Stimulated activated CD8-positive, alpha-beta memory T cell treated with anti-CD3 and anti-CD28 coated beads, Interleukin-4, amount 100 ng/mL, for 4 hours (primary cell): ENCODE results near the gene ZC3H8.
A peak's percentile ranks its signal among the peaks of the same experiment; 100 is the strongest.
"Not testable (repeated sequence)": the region's sequence is repeated elsewhere in the genome, so short reads cannot be mapped to it uniquely, and the experiment has no call there.

ENCODE experiments used
- DNase-seq, 2 donors: peaks; one replicate each; pipeline ENCODE4 v3.0.0-alpha.2; 2020; ENCODE audit warnings: low read depth in 2 of 2, low spot score in 1 of 2

ZC3H8 gene

DNA sequence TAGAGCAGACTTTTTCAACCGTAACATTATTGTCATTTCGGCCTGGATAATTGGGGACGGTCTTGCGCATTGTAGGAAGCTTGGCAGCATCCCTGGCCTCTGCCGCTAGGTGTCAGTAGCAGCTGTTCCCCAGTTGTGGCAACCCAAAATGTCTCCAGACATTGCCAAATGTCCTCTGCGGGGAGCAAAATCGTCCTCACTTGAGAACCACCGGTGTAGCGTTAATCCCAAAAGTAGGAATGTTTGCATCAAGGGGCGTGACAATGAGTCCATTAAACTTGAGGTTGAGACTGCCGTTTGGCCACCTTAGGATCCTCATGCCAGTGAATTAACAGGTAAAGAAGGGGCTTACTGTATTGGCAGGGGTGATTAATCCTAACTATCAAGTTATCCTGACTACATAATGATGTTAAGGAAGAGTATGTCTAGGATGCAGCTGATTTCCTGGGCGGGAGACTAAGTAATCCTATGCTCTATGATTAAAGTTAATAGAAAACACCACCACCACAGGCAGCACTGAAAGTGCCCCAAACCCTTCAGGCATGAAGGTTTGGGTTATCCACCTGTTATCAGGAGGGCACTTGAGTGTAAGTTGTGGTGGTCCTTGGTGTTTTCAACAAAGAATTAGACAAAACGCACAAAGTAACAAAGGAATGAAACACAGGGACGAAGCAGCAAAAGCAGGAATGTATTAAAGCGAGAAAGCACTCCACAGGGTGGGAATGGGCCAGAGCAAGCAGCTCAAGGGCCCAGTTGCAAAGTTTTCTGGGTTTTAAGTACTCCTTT is 4.9 kb upstream of the ZC3H8 start:
- peak; percentile 69 to 81 for DNase-seq

DNA sequence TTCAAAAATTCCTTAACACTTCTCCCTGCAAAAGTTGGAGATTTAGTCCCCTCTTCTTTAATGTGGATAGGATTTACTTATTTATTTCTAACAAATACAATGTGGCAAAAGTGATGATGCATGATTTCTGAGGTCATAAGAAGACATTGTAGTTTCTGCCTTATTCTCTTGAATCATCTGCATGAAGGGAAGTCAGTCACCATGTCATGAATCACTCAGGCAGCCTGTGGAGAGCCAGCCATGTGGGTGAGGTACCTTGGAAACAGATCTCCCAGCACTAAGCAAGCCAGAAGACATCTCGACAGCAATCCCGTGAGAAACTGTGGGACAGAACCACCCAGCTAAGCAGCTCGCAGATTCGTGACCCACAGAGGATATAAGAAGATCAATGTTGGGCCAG is 2.7 kb upstream of the ZC3H8 start:
- no peak for DNase-seq

DNA sequence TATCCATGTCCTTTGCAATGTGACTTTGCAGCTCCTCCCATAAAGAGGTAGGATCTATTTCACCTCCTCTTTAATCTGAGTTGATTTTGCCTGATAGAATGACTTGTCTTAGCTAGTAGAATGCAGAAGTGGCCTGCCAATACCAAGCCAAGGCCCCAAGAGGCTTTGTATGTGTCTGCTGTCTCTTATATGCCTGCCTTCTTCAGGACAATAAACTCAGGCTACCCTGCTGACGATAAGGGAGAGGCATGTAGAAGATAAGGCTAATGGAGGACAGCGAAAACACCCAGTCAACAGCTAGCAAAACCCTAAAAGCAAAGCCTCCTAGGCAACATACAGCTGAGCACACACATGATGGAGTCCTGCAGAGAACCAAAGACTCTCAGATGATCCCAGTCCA is 1.8 kb upstream of the ZC3H8 start:
- DNase-seq = no peak

DNA sequence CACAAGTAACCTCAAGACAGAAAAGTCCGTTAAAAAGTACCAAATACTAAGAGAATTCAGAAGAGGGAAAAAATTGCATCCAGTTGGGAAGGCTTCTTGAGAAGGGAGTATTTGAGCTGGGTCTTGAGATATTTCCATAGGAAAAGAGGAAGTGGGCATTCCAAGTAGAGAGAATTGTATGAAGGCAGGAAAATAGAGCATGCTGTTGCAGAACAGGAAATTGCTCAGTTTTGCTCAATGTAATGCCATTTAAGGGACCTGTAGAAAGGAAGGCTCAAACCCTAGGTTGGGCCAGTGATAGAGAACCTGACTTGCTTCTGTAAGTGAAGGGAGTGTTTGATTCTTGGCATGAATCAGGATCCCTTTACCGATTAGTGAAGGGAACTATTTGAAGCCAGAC is 1.0 kb upstream of the ZC3H8 start:
- no peak for DNase-seq

DNA sequence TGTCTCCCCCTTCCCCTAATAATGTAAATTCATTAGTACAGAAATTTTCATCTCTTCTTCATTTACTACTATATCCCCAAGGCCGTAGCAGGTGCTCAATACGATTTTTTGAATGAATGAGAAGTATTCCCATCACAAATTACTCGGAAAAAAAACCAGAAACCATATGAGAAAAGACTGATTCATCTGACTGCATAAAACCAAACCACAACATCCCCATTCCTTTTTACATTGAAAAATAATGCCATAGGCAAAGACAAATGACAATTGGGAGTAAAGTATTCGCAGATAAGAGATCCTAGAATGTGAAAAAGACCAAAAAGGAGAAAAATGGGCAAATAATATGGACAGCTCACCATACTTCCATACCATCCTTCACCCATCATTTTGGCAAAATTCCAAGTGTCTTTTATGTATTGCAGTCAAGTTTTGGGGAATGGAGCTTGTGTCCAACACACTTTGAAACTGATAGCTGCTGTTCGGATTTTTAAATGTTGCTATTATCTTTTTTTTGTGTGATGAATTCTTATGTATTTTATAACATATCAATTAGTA is 1.5 kb downstream of the ZC3H8 start:
- no peak for DNase-seq

DNA sequence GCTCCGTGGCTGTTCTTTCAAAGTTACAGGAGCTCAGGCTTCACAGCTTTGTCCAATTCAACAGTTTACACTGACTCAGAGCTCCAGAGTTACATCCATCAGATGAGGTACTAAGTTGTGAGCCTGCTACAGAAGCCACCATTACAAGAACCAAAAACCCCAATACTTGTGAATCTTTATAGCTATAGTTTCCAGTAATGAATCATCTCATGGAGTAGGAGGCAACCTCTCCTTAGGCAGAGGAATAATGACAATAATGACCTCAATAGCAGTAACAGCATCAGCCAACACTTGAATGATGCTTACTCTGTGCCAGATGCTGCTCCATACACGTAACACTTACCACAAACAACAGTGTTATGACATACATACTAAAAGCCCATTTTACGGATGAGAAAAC is 3.6 kb downstream of the ZC3H8 start:
- DNase-seq = no peak

DNA sequence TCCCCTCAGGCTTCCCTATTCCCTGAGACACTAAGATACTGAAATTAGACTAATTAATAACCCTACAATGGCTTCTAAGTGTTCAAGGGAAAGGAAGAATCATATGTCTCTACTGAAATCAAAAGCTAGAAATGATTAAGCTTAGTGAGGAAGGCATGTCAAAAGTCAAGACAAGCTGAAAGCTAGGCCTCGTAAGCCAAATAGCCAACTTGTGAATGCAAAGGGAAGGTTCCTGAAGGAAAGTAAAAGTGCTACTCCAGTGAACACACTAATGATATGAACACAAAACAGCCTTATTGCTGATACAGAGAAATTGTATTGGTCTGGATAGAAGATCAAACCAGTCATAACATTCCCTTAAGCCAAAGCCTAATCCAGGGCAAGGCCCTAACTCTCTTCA is 10.0 kb downstream of the ZC3H8 start:
- no peak for DNase-seq

DNA sequence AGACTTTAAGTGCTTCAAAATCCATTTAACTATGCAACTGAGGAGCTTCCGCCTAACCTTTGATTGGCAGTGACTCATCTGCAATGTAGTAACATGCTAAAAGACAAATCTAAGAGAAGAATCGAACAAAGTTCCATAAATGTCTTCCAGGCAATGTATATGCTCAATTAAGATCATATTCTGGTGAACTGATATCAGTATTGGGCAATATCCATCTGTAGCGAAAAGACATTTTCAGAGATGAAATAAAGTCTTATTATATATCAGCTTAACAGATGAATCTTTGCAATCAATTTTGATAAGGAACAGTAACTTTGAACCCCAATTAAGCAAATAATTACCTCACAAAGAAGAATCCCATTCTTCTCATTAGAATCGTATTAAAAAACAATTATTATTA is 11.6 kb downstream of the ZC3H8 start:
- DNase-seq = no peak

DNA sequence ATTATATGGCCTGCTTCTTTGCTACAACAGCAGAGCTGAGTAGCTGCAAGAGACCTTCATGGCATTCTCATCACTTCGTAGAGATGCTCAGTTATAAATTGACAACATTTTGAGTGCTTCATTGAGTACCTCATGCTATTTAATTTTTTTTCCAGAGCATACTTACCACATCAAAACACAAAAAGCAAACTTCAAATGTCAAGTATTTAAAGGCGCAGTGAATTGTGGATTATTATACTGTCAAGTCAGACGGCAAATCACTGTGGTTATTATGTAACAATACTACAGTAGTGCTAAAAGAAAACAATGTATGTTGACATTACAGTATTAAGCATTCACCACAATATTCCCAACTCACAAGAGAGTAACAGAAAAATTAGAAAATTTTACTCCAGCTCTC is 12.5 kb downstream of the ZC3H8 start:
- no peak for DNase-seq

DNA sequence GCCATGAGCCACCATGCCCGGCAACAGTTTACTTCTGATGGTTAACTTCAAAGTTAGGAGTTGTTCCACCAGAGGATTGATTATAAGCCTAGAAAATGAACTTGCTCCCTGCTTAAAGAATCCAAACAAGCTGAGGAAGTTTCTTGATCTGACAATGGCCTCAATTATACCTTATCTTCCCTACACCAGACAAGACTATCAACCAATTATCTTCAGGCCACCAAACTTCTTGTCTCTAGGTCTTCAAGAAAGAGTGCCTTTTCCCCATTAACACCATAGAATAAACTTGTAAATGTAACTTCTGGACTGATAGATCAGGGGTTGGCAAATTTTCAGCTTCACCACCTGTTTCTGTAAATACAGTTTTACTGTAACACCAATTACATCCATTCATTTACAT is 15.0 kb downstream of the ZC3H8 start:
- DNase-seq = no peak

DNA sequence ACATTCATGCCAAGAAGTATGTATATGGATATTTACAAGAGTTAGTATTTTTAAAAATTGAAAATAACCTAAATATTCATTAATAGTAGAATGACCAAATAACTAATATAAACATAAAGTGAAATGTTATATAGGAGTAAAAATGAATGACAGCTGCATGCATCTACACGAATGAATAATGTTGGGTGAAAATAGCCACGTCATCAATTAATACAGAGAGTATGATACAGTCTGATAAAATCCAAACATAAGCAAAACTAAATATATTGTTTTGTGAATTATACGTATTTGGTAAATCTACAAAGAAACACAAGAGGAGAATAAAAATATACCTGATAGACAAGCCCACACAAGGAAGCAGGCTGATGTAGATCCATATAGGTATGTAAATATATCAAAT is 24.5 kb downstream of the ZC3H8 start:
- no peak for DNase-seq

DNA sequence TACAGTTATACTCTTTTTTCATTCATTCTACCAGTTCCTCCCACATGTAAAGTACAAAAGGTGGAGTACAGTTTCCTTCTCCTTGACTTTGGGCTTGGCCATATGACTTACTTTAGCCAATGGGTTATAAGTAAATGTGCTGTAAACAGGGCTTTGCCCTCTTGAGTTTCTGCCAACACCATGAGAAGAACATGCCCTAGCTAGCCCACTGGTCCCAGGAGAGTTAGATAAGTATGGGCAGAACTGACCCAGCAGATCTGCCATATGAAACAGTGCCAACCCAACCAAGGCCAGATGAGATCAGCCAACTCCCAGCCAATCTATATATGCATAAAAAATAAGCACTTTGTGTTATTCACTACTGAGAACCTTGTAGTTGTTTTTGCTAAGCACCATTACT is 25.5 kb downstream of the ZC3H8 start:
- DNase-seq = no peak

DNA sequence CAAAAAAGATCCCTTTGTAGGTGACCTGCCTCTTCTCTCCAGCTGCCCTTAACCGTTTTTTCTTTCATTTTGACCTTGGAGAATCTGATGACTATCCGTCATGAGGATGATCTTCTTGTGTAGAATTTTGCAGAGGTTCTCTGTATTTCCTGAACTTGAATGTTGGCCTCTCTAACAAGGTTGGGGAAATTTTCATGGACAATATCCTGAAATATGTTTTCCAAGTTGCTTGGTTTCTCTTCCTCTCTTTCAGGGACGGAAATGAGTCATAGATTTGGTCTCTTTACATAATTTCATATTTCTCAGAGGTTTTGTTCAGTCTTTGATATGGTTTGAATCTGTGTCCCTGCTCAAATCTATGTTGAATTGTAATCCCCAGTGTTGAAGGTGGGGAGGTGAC is 34.0 kb downstream of the ZC3H8 start:
- no peak for DNase-seq

DNA sequence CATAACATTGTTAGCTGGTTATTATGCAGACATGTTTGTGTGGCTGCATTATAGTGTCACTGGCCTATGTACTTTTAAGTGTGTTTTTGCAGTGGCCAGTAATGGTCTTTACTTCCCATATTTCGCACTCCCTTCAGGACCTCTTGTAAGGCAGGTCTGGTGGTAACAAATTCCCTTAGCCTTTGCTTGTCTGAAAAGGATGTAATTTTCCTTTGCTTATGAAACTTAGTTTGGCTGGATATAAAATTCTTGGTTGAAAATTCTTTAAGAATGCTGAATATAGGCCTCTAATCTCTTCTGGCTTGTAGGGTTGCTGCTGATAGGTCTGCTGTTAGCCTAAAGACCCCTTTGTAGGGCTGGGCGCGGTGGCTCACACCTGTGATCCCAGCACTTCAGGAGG is 34.7 kb downstream of the ZC3H8 start:
- DNase-seq = no peak

DNA sequence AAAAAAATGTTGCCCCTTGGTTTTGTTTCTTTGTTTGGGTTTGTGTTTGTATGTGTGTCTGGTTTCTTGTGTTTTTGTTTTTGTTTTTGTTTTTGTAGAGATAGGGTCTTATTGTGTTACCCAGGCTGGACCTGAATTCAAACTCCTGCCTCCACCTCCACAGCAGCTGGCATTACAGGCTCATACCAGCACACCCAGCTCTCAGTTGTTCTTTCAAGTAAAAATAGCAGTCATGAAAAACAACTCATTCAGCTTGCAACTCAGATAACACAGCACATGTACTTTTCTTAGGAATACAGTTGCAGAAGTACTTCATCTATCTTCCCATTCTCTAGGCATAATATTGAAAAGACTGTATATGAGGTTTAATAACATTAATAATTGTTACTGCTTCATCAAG is 37.0 kb downstream of the ZC3H8 start:
- DNase-seq = no peak

DNA sequence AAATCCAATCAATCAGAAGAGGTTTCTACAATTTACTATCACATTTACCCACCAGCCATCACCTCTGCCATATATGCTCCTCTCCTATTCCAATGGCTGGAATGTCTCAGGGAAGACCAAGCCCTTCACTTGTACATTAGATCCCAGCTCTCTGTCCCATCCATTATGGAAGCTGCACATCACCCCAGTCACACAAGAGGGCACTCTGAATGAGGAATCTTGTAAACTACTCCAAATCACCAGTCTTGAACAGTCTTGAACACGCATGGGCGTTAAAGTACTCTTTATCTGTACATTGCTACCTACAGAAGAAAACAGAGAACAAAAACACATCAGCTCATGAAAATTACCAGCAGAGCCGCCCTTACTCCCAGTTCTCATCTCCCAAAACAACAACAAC is 38.7 kb downstream of the ZC3H8 start:
- no peak for DNase-seq

DNA sequence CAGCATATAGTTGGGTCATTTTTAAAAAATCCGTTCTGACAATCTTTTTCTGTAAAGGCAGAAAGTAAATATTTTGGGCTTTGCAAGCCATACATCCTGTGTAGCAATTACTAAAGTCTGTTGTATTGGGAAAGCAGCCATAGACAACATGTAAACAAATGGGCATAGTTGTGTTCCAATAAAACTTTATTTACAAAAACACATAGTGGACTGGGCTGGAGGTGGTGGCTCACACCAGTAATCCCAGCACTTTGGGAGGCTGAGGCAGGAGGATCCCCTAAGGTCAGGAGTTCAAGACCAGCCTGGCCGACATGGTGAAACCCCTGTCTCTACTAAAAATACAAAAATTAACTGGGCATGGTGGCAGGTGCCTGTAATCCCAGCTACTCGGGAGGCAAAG is 46.9 kb downstream of the ZC3H8 start:
- DNase-seq = not testable (repeated sequence)

DNA sequence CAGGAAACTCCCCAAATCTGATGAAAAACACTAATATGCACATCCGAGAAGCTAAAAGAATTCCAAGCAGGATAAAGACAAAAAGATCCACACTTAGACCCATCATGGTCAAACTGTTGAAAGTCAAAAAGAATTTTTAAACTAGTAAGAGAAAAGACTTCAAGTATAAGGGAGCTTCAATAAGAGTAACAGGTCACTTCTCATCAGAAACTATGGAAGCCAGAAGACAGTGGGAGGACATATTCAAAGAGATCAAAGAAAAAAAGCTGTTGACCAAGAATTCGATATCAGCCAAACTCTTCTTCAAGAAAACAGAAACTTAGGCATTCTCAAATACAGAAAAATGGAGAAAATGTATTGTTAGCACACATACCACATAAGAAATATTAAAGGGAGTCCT is 50.4 kb downstream of the ZC3H8 start:
- no peak for DNase-seq

DNA sequence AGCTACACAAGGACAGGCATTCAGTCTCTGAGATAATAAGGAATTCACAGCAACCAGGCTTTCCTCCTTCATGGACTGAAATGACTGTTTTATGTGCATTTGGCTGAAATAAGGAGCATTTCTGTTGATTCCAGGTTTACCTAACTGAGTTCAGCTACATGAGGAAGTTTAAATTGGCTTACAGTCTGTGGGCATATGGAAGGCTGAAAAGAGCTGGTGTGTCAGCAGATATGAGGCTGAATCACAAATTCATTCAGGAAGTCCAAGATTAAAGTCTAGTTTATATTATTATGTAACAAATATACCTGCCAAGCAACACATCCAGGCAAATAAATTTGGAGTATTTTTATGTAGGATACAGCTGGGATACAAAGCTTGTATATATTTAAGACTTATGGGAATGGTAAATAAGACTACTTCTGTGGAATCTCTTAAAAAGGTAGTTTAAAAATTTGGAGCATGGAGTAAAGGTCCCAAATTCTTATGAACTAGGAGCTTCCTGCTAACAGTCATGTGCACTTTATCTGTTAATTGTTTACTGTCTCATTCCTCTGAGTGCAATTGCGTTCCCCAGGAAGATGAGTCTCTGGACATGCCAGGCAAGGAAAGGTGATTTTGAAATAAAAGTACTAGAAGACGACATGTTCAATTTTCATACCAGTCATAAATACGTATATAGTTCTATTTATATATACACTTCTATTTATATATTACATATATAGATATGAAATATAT is 53.0 kb downstream of the ZC3H8 start:
- no peak for DNase-seq

DNA sequence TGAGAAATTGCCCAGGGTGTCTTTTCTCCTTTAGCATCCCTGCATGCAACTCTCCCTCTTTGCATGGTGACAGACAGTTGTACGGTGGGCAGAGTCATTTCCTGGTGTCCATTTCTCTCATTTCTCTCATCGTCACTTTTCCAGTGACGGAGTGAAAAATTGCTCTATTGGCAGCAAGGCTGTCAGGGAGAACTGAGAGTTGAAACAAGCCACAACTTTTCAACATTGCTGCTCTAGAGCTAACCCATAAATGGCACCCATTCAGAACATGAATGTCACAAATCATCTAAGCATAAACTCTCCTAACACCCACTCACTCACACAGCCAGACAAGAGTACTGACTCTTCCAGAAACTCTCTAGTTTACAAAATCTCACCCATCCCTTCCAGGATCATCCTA is 55.7 kb downstream of the ZC3H8 start:
- no peak for DNase-seq

DNA sequence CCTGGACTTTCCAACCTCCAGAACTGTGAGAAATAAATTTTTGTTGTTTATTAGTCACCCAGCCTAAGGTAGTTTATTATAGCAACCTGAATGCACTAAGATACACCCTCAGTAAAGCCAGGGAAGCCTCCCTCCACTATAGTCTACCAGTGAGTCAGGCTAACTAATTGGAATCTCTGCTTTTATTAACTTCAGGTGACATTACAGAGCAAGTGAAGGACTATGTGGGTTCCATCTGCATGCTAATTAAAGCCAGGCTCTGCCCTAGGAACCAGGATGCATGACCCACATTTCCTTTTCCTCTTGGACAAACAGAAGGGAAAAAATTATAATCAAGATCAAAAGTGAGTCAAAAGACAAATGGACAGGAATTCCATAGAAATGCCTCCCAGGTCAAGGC is 56.1 kb downstream of the ZC3H8 start:
- DNase-seq = no peak

DNA sequence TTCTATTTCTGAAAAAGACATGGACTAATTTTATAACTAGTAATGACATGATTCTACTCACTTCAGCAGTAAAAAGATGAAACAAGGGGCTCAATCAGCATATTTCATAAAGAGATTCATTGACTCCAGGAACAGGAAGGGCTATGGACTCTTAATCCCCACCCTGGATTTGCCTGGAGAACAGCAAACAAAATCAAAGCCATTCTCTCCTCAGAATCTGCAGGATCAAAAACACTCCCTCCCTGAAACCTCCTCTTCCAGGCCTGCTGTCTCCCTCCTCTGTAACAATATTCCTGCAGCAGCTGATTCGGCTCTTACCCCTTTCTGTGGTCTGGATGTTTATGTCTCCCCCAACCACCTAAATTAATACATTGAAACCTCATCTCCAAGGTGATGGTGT is 57.0 kb downstream of the ZC3H8 start:
- no peak for DNase-seq

DNA sequence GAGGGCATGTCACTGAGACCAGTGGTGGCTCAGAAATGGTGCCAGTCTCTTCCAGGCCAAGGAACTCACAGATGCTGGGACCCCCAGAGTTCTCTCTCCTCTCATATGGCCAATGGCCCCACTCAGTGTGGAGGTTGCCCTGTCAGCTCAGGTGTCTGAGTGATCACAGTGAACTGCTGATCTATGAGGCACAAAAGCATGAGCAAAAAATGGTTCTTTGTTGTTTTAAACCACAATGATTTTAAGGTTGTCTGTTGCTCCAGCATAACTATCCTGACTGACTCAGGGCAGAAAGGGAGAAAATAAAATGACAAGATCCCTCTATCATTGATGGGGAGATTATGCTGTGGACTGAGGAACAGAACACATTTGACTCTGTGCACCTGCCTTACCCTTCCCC is 58.9 kb downstream of the ZC3H8 start:
- DNase-seq = no peak
